GM21447 (cell line): ENCODE measurements around the gene TRMT6.

ENCODE experiments used
- ATAC-seq: cut with Tn5 transposase; IDR thresholded peaks from one replicate; pipeline ENCODE4 v1.9.1; 2021; ENCODE audit not compliant: unreplicated experiment

Gene TRMT6

GRCh38 chr20:5900908-5901307 lies 49.4 kb downstream of the TRMT6 start:
- no peak for ATAC-seq

GRCh38 chr20:5899444-5899843 lies 50.9 kb downstream of the TRMT6 start:
- no peak for ATAC-seq

- ATAC-seq = no peak
Observed at GRCh38 chr20:5895626-5896025, 54.7 kb downstream of the TRMT6 start.

DNA sequence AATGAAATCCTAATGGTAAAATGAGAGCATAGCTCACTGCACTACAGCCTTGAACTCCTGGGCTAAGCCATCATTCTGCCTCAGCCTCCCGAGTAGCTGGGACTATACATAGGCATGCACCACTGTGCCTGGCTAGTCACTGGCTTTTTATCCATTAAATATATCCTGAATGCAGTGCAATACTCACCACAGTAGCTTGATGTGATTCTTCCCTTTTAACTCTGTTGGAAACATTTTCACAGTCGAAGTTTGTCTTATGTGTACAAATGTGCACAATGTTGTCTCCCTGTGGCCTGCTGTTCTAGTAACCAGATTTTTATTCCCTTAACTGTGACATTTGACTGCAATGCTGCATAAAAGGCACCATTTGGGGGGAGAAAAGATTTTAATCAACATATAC lies 56.7 kb downstream of the TRMT6 start:
- ATAC-seq = no peak

- no peak for ATAC-seq
Observed at GRCh38 chr20:5893052-5893451, 57.3 kb downstream of the TRMT6 start.

DNA sequence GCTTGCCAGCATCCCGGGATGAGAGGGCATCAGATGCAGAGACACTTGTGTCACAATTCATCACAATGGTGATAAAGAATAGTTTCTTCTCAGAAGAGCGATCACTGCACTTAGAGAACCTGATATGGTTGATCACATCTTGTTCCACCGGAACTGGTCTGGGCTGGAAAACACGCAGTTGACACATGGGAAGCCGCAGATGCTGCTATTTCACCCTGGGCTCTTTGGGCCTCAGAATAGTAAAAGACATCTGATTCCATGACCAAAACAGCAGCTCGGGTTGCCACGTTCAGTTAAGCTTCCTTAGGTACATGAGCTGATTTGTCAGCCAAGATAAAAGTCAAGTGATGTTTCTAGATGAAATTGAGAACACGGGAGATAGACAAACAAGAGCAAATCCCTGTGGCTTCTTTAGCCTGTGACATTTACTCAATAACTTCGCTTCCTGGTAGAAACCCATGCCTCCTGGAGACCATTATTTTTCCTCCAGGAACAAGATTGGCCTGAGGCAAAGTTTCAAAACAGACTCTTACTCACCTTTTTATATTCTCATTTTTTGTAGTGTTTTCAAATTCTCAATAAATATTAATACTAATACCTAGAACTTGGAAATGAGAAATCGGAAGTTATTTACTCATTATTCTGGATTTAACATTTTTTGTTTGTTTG lies 59.4 kb downstream of the TRMT6 start:
- ATAC-seq = no peak

- ATAC-seq = no peak
Observed at GRCh38 chr20:5888041-5888440, 62.3 kb downstream of the TRMT6 start.

- ATAC-seq = no peak
Observed at GRCh38 chr20:5887386-5887785, 62.9 kb downstream of the TRMT6 start.
